Neuronal stem cell (in vitro differentiated cells): ENCODE results near the gene PIK3R1.

Source experiments
- DNase-seq: peaks from one replicate; pipeline ENCODE4 v3.0.0-alpha.2; 2013; ENCODE audit warnings: low spot score
- H2AFZ ChIP-seq: one replicate; pipeline ENCODE4 v1.6.1; 2013; ENCODE audit warnings: mild to moderate bottlenecking, low read length, inconsistent platforms
- H2AK5ac ChIP-seq: 2 replicates; pipeline ENCODE4 v1.6.1; 2013; ENCODE audit warnings: low read depth, mild to moderate bottlenecking, inconsistent platforms, low read length, moderate library complexity, mixed read lengths
- H2BK120ac ChIP-seq: 2 replicates; pipeline ENCODE4 v1.6.1; 2013; ENCODE audit warnings: low read depth, mild to moderate bottlenecking, inconsistent platforms, low read length, moderate library complexity, mixed read lengths
- H2BK12ac ChIP-seq: one replicate; pipeline ENCODE4 v1.6.1; 2013; ENCODE audit warnings: low read length, inconsistent platforms
- H2BK15ac ChIP-seq: 2 replicates; pipeline ENCODE4 v1.6.1; 2013; ENCODE audit warnings: mild to moderate bottlenecking, low read length, inconsistent platforms, mixed read lengths
- H2BK5ac ChIP-seq: one replicate; pipeline ENCODE4 v1.6.1; 2013; ENCODE audit warnings: inconsistent platforms, mild to moderate bottlenecking, low read length, moderate library complexity
- H3K14ac ChIP-seq: one replicate; pipeline ENCODE4 v1.6.1; 2013; ENCODE audit warnings: low read length, inconsistent platforms
- H3K18ac ChIP-seq: 2 replicates; pipeline ENCODE4 v1.6.1; 2013; ENCODE audit warnings: low read length, inconsistent platforms
- H3K23ac ChIP-seq: 2 replicates; pipeline ENCODE4 v1.6.1; 2013; ENCODE audit warnings: low read depth, mild to moderate bottlenecking, mixed read lengths, low read length, inconsistent platforms; ENCODE audit not compliant: poor library complexity
- H3K27ac ChIP-seq: replicated peaks from 3 replicates; pipeline ENCODE4 v1.5.1; 2013; ENCODE audit warnings: low read length, inconsistent platforms
- H3K27me3 ChIP-seq, 3 experiments: 2 replicates each; pipeline ENCODE4 v1.6.1; 2013; ENCODE audit warnings: low read length in 3 of 3, mild to moderate bottlenecking in 2 of 3, inconsistent platforms in 1 of 3, low read depth in 1 of 3, mixed read lengths in 1 of 3, moderate library complexity in 1 of 3; ENCODE audit not compliant: control insufficient read depth in 3 of 3, insufficient read depth in 3 of 3
- H3K36me3 ChIP-seq, 2 donors: replicated peaks in 1 of 2; 2 replicates each; pipeline ENCODE4 v1.6.1; 2013; ENCODE audit warnings: low read length in 2 of 2; ENCODE audit not compliant: control insufficient read depth in 2 of 2, insufficient read depth in 2 of 2
- H3K4ac ChIP-seq: 2 replicates; pipeline ENCODE4 v1.6.1; 2013; ENCODE audit warnings: inconsistent platforms, mild to moderate bottlenecking, low read length, moderate library complexity
- H3K4me1 ChIP-seq, 2 donors: 1 replicate in 1 of 2; 2 replicates in 1 of 2; pipeline ENCODE4 v1.6.1; 2013; ENCODE audit warnings: low read length in 2 of 2, low read depth in 1 of 2; ENCODE audit not compliant: control insufficient read depth in 2 of 2, insufficient read depth in 1 of 2
- H3K4me2 ChIP-seq: one replicate; pipeline ENCODE4 v1.6.1; 2013; ENCODE audit warnings: mild to moderate bottlenecking, low read length, inconsistent platforms; ENCODE audit not compliant: insufficient read depth, poor library complexity, severe bottlenecking
- H3K4me3 ChIP-seq, 2 donors: 2 replicates each; pipeline ENCODE4 v1.5.1; 2013; ENCODE audit warnings: low read length in 2 of 2, mild to moderate bottlenecking in 2 of 2, inconsistent platforms in 1 of 2, moderate library complexity in 1 of 2
- H3K79me1 ChIP-seq: one replicate; pipeline ENCODE4 v1.6.1; 2013; ENCODE audit warnings: low read depth, mild to moderate bottlenecking, inconsistent platforms, low read length, moderate library complexity
- H3K9ac ChIP-seq: one replicate; pipeline ENCODE4 v1.6.1; 2013; ENCODE audit warnings: mild to moderate bottlenecking, low read depth, low read length, inconsistent platforms; ENCODE audit not compliant: poor library complexity
- H3K9me3 ChIP-seq, 2 donors: replicated peaks in 1 of 2; 2 replicates each; pipeline versions ENCODE3 to v1.6.1; 2013; ENCODE audit warnings: low read length in 2 of 2, mild to moderate bottlenecking in 2 of 2, inconsistent platforms in 1 of 2, low read depth in 1 of 2, mixed read lengths in 1 of 2, moderate library complexity in 1 of 2; ENCODE audit not compliant: control insufficient read depth in 2 of 2, insufficient read depth in 1 of 2
- H4K8ac ChIP-seq: one replicate; pipeline ENCODE4 v1.6.1; 2013; ENCODE audit warnings: low read depth, mild to moderate bottlenecking, inconsistent platforms, low read length, moderate library complexity
- H4K91ac ChIP-seq: one replicate; pipeline ENCODE4 v1.6.1; 2013; ENCODE audit warnings: low read length, low read depth, mild to moderate bottlenecking, inconsistent platforms; ENCODE audit not compliant: poor library complexity
- WGBS, 2 donors: extraction: QIAGEN DNeasy Blood & Tissue Kit; methylation state at CpG; one replicate each; pipeline ENCODE4 v1.1.7; 2013; ENCODE audit warnings: missing lambda C conversion rate in 2 of 2, mixed read lengths in 1 of 2; ENCODE audit not compliant: insufficient read length in 2 of 2, insufficient replicate concordance in 1 of 2; ENCODE audit errors: extremely low coverage in 2 of 2; 5-methylcytosine and 5-hydroxymethylcytosine counted together

The PIK3R1 gene

DNA sequence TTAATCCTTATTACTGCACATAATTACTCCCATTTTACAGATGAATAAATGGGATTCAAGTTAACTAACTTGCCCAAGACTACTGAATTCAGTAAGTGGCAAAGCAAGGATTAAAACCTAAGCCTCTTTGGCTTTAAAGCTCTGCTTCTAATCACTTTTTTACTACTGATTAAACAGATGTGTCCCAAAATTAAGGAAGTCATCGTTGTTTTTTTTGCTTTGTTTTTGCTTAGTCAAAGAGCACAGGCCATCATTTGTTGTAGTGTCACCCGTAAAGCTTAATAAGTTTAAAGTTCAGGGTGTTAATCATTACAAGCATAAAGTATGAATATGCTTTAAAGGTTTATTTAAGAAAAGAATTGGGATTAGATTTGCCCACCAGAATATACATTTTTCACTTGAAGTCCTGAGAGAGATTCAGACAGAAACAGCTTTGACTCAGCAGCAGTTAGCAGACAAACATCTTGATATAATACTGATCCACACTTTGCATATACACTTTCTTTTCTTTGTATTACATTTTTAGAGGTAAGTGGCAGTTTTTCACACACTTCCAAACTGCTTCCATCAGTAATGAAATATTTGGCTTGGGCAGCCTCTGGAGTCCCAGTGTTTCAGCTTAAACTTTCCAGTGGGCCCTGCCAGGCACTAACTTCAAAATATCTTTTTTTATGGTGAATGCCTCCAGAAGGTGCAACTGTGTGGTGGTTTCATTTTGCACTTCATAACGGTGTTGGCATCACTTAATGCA lies 52.7 kb downstream of the PIK3R1 start:
- Histone ChIP-seq H2BK15ac (no peak overlapping the region), H3K27me3 (no peaks in the 10 kb centered on the region), H2AFZ (no peak overlapping the region), H4K91ac (no peak overlapping the region), H3K4me3 (no peak overlapping the region), H3K9me3 (peaks cover 2 to 6% of the 10 kb centered on the region in 2 donors), H3K4ac (no peak overlapping the region), H3K23ac (no peak overlapping the region), H3K27ac (no peak overlapping the region), H3K36me3 (peaks cover 0 to 10% of the 10 kb centered on the region in 2 donors), H3K9ac (no peak overlapping the region), H2BK120ac (no peak overlapping the region), H4K8ac (no peak overlapping the region), H2AK5ac (no peak overlapping the region), H3K4me2 (no peak overlapping the region), H3K18ac (no peak overlapping the region), H3K79me1 (peaks cover 5% of the 10 kb centered on the region), H3K14ac (no peak overlapping the region), H3K4me1 (peaks cover 0 to 9% of the 10 kb centered on the region in 2 donors), H2BK12ac (no peak overlapping the region), H2BK5ac (no peak overlapping the region)
- no CpG with 5 or more reads among the region's 3 CpGs for WGBS, 2 donors
- DNase-seq, result no peak

DNA sequence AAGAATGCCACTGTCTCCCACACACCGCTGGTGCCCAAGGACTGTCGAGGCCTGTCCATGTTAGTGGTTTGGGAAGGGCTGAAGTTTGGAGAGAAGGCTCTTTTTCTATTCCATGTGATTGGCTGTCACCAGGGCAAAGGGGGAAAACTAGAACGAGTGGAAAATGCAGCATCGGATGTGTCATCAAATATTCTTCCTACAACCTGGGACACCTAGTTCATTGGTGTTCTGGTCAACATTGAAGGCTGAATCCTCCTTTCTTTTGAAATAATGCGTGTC lies 53.2 kb downstream of the PIK3R1 start:
- no peaks in the 10 kb centered on the region for H3K27me3 ChIP-seq
- H2BK120ac ChIP-seq, result no peak overlapping the region
- no peak overlapping the region for H3K27ac ChIP-seq
- no peak overlapping the region for H2BK15ac ChIP-seq
- no peak overlapping the region for H3K4me3 ChIP-seq
- H3K14ac ChIP-seq, result no peak overlapping the region
- no peak overlapping the region for H3K9ac ChIP-seq
- H4K8ac ChIP-seq, result no peak overlapping the region
- H2BK5ac ChIP-seq, result no peak overlapping the region
- no peak for DNase-seq
- H3K4ac ChIP-seq, result no peak overlapping the region
- H3K18ac ChIP-seq, result no peak overlapping the region
- no peak overlapping the region for H3K23ac ChIP-seq
- H3K79me1 ChIP-seq, result peaks cover 5% of the 10 kb centered on the region
- WGBS, 2 donors, result no CpG with 5 or more reads among the region's 5 CpGs
- H2AFZ ChIP-seq, result no peak overlapping the region
- H3K4me2 ChIP-seq, result no peak overlapping the region
- H3K4me1 ChIP-seq, result peaks cover 0 to 10% of the 10 kb centered on the region in 2 donors
- no peak overlapping the region for H2AK5ac ChIP-seq
- H3K36me3 ChIP-seq, result peaks cover under 1 to 15% of the 10 kb centered on the region in 2 donors
- H3K9me3 ChIP-seq, result peaks cover 2 to 6% of the 10 kb centered on the region in 2 donors
- no peak overlapping the region for H2BK12ac ChIP-seq
- no peak overlapping the region for H4K91ac ChIP-seq

DNA sequence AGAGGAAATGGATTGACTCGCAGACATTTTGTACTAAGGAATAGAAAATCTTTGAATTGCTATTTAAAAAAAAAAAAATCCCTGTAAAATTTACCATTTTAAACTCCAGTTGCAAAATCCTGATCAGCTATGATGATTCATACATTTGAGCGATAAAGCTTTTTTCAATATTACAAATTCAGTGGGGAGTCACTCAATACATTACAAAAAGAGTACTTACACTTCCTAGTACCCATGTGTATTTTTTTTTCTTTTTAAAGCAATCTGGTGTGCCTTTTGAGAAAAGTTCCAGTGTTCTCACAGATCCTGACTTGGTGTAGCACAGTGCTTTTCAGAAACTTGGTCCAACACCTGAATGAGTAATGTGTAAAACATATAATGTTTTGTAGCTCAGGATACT lies 54.3 kb downstream of the PIK3R1 start:
- Histone ChIP-seq H3K27ac (no peak overlapping the region), H3K27me3 (no peaks in the 10 kb centered on the region), H2BK120ac (no peak overlapping the region), H4K91ac (no peak overlapping the region), H3K4me2 (no peak overlapping the region), H4K8ac (no peak overlapping the region), H2AFZ (no peak overlapping the region), H3K14ac (no peak overlapping the region), H3K4me1 (peaks cover 0 to 10% of the 10 kb centered on the region in 2 donors), H2AK5ac (no peak overlapping the region), H2BK12ac (no peak overlapping the region), H3K4ac (no peak overlapping the region), H3K9me3 (peaks cover 2 to 4% of the 10 kb centered on the region in 2 donors), H3K9ac (no peak overlapping the region), H2BK15ac (no peak overlapping the region), H3K4me3 (no peak overlapping the region), H3K36me3 (peaks cover 1 to 20% of the 10 kb centered on the region in 2 donors), H3K79me1 (peaks cover 5% of the 10 kb centered on the region), H3K23ac (no peak overlapping the region), H2BK5ac (no peak overlapping the region), H3K18ac (no peak overlapping the region)
- WGBS, 2 donors, result no CpG with 5 or more reads among the region's 2 CpGs
- DNase-seq, result no peak

DNA sequence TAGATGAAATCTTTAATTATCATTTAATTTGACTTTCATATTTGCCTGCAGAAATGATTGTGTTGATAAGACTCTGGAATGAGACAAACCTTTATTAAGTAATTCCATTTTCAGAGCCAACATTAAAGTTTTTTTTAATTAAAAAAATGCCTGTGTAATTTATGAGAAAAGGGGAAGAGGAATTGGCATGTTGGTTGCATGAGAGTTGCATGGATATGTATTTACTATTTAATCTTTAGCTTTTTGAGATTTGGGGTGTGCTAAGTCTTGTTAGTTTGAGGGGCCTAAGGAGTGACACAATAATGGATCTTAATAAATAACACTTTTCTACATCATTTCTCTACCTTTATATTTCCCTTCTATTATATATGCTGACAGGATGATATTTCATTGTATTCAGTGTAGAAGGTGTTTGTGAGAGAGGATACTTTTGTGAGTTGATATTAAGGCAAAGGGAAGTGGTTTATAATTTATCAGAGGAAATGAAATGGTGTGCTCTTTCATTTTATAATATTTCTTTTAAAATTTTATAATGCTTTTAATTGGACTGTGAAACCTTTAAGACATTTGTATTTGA lies 54.9 kb downstream of the PIK3R1 start:
- H2BK120ac ChIP-seq, result no peak overlapping the region
- no peak overlapping the region for H2BK5ac ChIP-seq
- no peaks in the 10 kb centered on the region for H3K9me3 ChIP-seq
- peaks cover 1 to 27% of the 10 kb centered on the region in 2 donors for H3K36me3 ChIP-seq
- peaks cover 0 to 7% of the 10 kb centered on the region in 2 donors for H3K4me1 ChIP-seq
- DNase-seq, result no peak
- H3K4ac ChIP-seq, result no peak overlapping the region
- H3K4me3 ChIP-seq, result no peak overlapping the region
- no peak overlapping the region for H3K23ac ChIP-seq
- H2BK15ac ChIP-seq, result no peak overlapping the region
- no peak overlapping the region for H2AFZ ChIP-seq
- H4K91ac ChIP-seq, result no peak overlapping the region
- H2BK12ac ChIP-seq, result no peak overlapping the region
- H3K27ac ChIP-seq, result no peak overlapping the region
- H3K18ac ChIP-seq, result no peak overlapping the region
- H4K8ac ChIP-seq, result no peak overlapping the region
- H3K79me1 ChIP-seq, result peaks cover 2% of the 10 kb centered on the region
- H3K9ac ChIP-seq, result no peak overlapping the region
- no peak overlapping the region for H3K14ac ChIP-seq
- no peak overlapping the region for H2AK5ac ChIP-seq
- H3K27me3 ChIP-seq, result no peaks in the 10 kb centered on the region
- H3K4me2 ChIP-seq, result no peak overlapping the region
